Neural crest cell (in vitro differentiated cells): ENCODE measurements around the gene SPIRE2. TPM values are rescaled to one million over a fixed set of nuclear protein-coding genes. Genes with fewer than 3 reads are reported as not detected.

Experiments used
- DNase-seq: peaks from one replicate; pipeline ENCODE4 v3.0.0; 2021; ENCODE audit warnings: low read depth, mixed read lengths, low spot score
- H3K27ac Mint-ChIP-seq: one replicate; pipeline ENCODE4 v1.8.0; 2021; ENCODE audit warnings: mild to moderate bottlenecking, mixed read lengths; ENCODE audit not compliant: unreplicated experiment
- H3K27me3 Mint-ChIP-seq: 2 replicates; pipeline ENCODE4 v1.8.0; 2021; ENCODE audit warnings: low read depth, mild to moderate bottlenecking, mixed read lengths
- H3K36me3 Mint-ChIP-seq: 2 replicates; pipeline ENCODE4 v1.8.0; 2021; ENCODE audit warnings: low read depth, mild to moderate bottlenecking, mixed read lengths
- H3K4me1 Mint-ChIP-seq: 2 replicates; pipeline ENCODE4 v1.8.0; 2021; ENCODE audit warnings: mixed read lengths
- H3K4me3 Mint-ChIP-seq: one replicate; pipeline ENCODE4 v1.8.0; 2021; ENCODE audit warnings: mild to moderate bottlenecking, mixed read lengths
- H3K9me3 Mint-ChIP-seq: 2 replicates; pipeline ENCODE4 v1.8.0; 2021; ENCODE audit warnings: mixed read lengths
- CTCF ChIP-seq: fragments of 200-600 bp; sonication (generic); conservative IDR thresholded peaks from 2 replicates; pipeline ENCODE4 v1.5.0; 2021; ENCODE audit warnings: antibody characterized with exemption, mild to moderate bottlenecking
- total RNA-seq: library from RNA; stranded (reverse); gene quantifications from 2 replicates; pipeline ENCODE4 v1.2.1, GENCODE V29; 2021

The SPIRE2 gene
- total RNA-seq, 1 donor from 2014 or later, result 18.0 TPM

DNA sequence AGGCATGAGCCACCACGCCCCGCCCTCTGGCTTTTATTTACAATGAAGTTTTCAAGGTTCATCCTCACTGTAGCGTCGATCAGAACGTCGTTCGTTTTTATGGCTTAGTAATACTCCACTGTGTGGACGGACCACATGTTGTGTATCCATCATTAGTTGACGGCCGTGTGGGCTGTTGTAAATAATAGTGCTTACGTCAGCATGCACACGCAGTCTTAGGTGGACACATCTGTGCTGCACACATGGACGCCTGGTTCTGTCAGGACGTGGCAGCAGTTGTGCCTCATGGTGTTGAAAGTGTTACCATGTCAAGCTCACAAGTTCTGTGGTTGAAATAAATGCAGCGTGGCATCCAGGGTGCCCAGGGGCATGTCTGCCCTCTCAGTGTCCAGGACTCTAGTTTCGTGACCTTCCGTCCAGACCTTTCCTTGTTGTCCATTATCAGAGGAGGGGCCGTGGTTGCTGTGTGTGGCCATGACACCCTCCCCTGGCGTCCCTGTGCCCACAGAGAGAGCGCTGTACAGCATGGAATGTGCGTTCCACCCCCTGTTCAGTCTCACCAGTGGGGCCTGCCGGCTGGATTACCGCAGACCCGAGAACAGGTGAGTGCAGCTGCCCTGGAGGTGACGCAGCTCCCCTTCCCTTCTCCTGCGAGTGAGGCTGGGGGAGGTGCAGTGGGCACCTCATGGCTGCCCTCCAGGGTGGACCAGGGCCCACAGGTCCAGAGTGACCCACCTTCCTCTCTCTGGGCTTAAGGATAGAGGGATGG, 67.4 kb downstream of the SPIRE2 start:
- H3K27ac Mint-ChIP-seq, result no peak overlapping the region
- DNase-seq, result no peak
- H3K36me3 Mint-ChIP-seq, result peaks cover 10% of the 10 kb centered on the region
- TF ChIP-seq CTCF, result no peak
- H3K4me1 Mint-ChIP-seq, result peaks cover 4% of the 10 kb centered on the region
- no peak overlapping the region for H3K4me3 Mint-ChIP-seq
- no peaks in the 10 kb centered on the region for H3K27me3 Mint-ChIP-seq
- H3K9me3 Mint-ChIP-seq, result no peaks in the 10 kb centered on the region

DNA sequence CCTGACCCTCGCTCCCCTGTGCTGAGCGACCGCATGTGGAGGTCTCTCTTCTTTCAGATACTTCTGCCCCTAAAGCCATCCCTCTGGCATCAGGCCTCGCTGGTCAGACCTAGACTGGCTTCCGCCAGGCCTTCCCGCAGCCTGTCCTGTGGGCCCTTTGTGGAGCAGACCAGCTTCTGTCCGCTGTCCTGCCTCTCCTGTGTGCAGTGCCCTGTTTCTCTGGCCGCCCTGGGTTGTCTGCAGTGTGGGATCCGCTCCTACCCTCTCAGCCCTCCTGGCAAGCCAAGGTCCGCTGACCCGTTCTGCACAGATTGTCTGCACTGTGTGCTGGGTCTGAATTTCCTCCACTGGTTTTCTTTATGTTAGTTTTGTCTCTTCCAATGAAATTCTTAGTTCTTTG, 68.9 kb downstream of the SPIRE2 start:
- TF ChIP-seq CTCF, result no peak
- Mint-ChIP-seq H3K27ac (no peak overlapping the region), H3K27me3 (no peaks in the 10 kb centered on the region), H3K9me3 (no peaks in the 10 kb centered on the region), H3K4me1 (no peaks in the 10 kb centered on the region), H3K36me3 (peaks cover 10% of the 10 kb centered on the region), H3K4me3 (no peak overlapping the region)
- DNase-seq, result no peak

- Mint-ChIP-seq H3K27ac (peak overlapping the region; percentile 57), H3K9me3 (no peaks in the 10 kb centered on the region), H3K27me3 (no peaks in the 10 kb centered on the region), H3K36me3 (peaks cover 10% of the 10 kb centered on the region), H3K4me1 (no peaks in the 10 kb centered on the region), H3K4me3 (no peak overlapping the region)
- no peak for TF ChIP-seq CTCF
- DNase-seq, result no peak
Observed at GRCh38 chr16:89898201-89898967, 70.1 kb downstream of the SPIRE2 start.

GRCh38 chr16:89899879-89900481, 71.7 kb downstream of the SPIRE2 start:
- Mint-ChIP-seq H3K36me3 (peaks cover 13% of the 10 kb centered on the region), H3K27ac (no peak overlapping the region), H3K9me3 (no peaks in the 10 kb centered on the region), H3K4me1 (no peaks in the 10 kb centered on the region), H3K4me3 (no peak overlapping the region), H3K27me3 (no peaks in the 10 kb centered on the region)
- no peak for DNase-seq
- TF ChIP-seq CTCF, result no peak

DNA sequence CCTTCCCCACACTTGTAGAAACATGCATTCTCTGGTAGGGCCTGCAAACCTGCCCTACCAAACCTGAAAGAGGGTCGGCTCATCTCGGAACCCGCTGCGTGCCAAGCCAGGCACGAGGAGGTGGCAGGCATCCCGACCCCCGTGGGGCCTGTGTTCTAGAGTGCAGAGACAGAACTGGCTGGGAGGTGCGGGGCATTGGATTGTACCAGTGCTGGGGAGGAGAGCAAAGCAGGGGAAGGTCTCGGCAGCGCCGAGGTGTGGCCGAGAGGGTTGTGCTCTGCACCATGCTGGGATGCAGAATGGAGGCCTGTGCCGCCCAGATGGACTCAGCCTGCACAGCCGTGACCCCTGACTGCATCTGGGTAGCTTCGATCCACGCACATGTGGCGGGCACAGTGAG, 72.6 kb downstream of the SPIRE2 start:
- no peaks in the 10 kb centered on the region for H3K27me3 Mint-ChIP-seq
- H3K4me3 Mint-ChIP-seq, result no peak overlapping the region
- H3K27ac Mint-ChIP-seq, result no peak overlapping the region
- no peaks in the 10 kb centered on the region for H3K4me1 Mint-ChIP-seq
- no peaks in the 10 kb centered on the region for H3K9me3 Mint-ChIP-seq
- DNase-seq, result no peak
- H3K36me3 Mint-ChIP-seq, result peaks cover 16% of the 10 kb centered on the region
- no peak for TF ChIP-seq CTCF
